GM12892 (cell line): ENCODE results near the gene FCRL2.

Source experiments
- DNase-seq: peaks from one replicate; pipeline ENCODE4 v3.0.0; 2011; ENCODE audit not compliant: insufficient read length
- FAIRE-seq: peaks from 2 replicates; lab custom pipeline; 2011; peaks lifted over from hg19 to GRCh38; lab: Jason Lieb, UNC
- POLR2A ChIP-seq: IDR thresholded peaks from 2 replicates; pipeline ENCODE4 v1.6.1; 2011; ENCODE audit warnings: low read depth, low read length, control low read depth
- POLR2AphosphoS5 ChIP-seq: IDR thresholded peaks from 2 replicates; pipeline ENCODE4 v1.6.1; 2011; ENCODE audit warnings: low read depth, low read length, control low read depth
- TAF1 ChIP-seq: IDR thresholded peaks from 2 replicates; pipeline ENCODE4 v1.6.1; 2011; ENCODE audit warnings: low read depth, mild to moderate bottlenecking, control low read depth, low read length, borderline replicate concordance

FCRL2 gene

GRCh38 chr1:157781048-157781447 lies 4.1 kb upstream of the FCRL2 start:
- DNase-seq (no peak), FAIRE-seq (peak; percentile 95)
- TF ChIP-seq POLR2AphosphoS5: no peak
- TF ChIP-seq POLR2A: no peak
- TF ChIP-seq TAF1: no peak

- FAIRE-seq (no peak), DNase-seq (no peak)
- TF ChIP-seq TAF1 (no peak), POLR2AphosphoS5 (no peak), POLR2A (no peak)
Measured at GRCh38 chr1:157775101-157775870, 1.6 kb downstream of the FCRL2 start.

GRCh38 chr1:157774412-157774811 lies 2.5 kb downstream of the FCRL2 start:
- DNase-seq: no peak
- no peak for FAIRE-seq
- TF ChIP-seq POLR2AphosphoS5 (no peak), POLR2A (no peak)

- peak; percentile 27 for DNase-seq
- TF ChIP-seq POLR2AphosphoS5: no peak
- TF ChIP-seq TAF1: no peak
- TF ChIP-seq POLR2A: no peak
- peak; percentile 21 for FAIRE-seq
Measured at GRCh38 chr1:157773493-157774350, 3.2 kb downstream of the FCRL2 start.

- peak; percentile 5 for FAIRE-seq
- DNase-seq: no peak
- TF ChIP-seq POLR2AphosphoS5: no peak
- no peak for TF ChIP-seq POLR2A
- TF ChIP-seq TAF1: no peak
Measured at GRCh38 chr1:157771661-157772425, 5.1 kb downstream of the FCRL2 start.

GRCh38 chr1:157770442-157771043 lies 6.4 kb downstream of the FCRL2 start:
- DNase-seq (no peak), FAIRE-seq (no peak)
- no peak for TF ChIP-seq POLR2AphosphoS5
- no peak for TF ChIP-seq POLR2A
- TF ChIP-seq TAF1: no peak

GRCh38 chr1:157766792-157767191 lies 10.1 kb downstream of the FCRL2 start:
- DNase-seq (no peak), FAIRE-seq (no peak)
- TF ChIP-seq POLR2AphosphoS5: no peak
- TF ChIP-seq TAF1: no peak
- no peak for TF ChIP-seq POLR2A

- no peak for TF ChIP-seq POLR2AphosphoS5
- FAIRE-seq: no peak
- no peak for DNase-seq
Measured at GRCh38 chr1:157758018-157758417, 18.9 kb downstream of the FCRL2 start.

- DNase-seq (no peak), FAIRE-seq (no peak)
- no peak for TF ChIP-seq POLR2AphosphoS5
- TF ChIP-seq POLR2A: no peak
- no peak for TF ChIP-seq TAF1
Measured at GRCh38 chr1:157753611-157754010, 23.3 kb downstream of the FCRL2 start.

GRCh38 chr1:157751283-157751682 lies 25.6 kb downstream of the FCRL2 start:
- DNase-seq (no peak), FAIRE-seq (no peak)
- TF ChIP-seq POLR2AphosphoS5: no peak

GRCh38 chr1:157748262-157748817 lies 28.6 kb downstream of the FCRL2 start:
- FAIRE-seq (no peak), DNase-seq (no peak)
- no peak for TF ChIP-seq TAF1
- no peak for TF ChIP-seq POLR2A
- no peak for TF ChIP-seq POLR2AphosphoS5
